UCSD-AML1 (cell line): ENCODE results near the gene ZC3H10.
A peak's percentile ranks its signal among the peaks of the same experiment; 100 is the strongest.
"Not testable (repeated sequence)": the region's sequence is repeated elsewhere in the genome, so short reads cannot be mapped to it uniquely, and the experiment has no call there.

Experiments used
- DNase-seq: peaks from one replicate; lab custom pipeline; 2025; ENCODE audit not compliant: unreplicated experiment; lab: John Stamatoyannopoulos, UW

Gene ZC3H10

DNA sequence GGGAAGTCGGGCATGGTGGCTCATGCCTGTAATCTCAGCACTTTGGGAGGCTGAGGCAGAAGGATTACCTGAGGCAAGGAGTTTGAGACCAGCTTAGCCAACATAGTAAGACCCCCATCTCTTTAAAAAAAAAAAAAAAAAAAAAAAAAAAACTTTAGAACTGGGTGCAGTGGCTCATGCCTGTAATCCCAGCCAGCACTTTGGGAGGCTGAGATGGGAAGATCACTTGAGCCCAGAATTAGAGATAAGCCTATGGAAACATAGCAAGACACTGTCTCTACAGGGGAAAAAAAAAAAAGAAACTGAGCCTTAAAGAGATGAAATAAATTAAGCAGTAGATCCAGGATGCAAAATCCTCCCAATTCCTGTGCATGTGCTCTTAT is 15.4 kb upstream of the ZC3H10 start:
- DNase-seq: no peak

DNA sequence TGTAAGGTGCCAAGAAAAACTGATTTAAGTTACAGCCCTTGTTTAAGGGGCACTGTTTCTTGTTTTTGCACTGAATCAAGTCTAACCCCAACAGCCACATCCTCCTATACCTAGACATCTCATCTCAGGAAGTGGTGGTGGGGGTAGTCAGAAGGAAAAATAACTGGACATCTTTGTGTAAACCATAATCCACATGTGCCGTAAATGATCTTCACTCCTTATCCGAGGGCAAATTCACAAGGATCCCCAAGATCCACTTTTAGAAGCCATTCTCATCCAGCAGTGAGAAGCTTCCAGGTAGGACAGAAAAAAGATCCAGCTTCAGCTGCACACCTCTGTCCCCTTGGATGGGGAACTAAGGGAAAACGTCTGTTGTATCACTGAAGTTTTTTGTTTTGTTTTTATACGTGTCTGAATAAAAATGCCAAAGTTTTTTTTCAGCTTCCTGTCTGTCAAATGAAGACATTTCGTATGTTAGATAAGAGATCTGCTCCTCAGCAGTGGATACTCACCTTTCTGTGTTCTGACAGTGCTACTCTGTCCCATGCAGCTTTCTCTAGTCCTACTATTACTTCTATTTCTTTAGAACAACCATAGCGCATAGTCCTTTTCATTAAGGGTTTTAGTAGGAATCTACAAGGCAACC is 14.9 kb upstream of the ZC3H10 start:
- no peak for DNase-seq

GRCh38 chr12:56103823-56104108 is 14.3 kb upstream of the ZC3H10 start:
- no peak for DNase-seq

DNA sequence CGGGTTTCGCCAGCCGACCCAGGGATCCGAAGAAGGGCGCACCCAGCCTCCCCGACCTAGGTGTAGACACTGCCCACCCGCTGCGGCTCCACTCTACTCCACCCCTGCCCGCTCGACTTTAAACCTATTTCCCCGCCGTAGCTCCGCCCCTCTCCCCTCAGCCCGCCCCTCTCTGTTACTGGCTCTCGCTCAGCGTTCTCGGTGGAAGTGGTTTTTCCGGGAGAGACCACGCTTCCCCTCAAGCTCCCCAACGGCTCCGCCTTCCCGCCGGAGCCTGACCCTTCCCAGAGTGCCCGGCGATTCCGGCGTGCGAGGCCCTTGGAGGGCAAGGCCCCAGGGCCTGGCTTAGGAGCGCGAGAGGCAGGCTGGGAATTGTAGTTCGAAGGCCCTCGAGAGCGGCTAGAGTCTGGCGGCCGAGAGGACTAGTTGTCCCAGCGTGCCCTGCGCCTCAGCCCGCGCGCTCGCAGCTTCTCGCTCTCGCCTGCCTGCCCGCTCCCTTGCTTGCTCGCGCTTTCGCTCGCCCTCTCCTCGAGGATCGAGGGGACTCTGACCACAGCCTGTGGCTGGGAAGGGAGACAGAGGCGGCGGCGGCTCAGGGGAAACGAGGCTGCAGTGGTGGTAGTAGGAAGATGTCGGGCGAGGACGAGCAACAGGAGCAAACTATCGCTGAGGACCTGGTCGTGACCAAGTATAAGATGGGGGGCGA is 13.8 kb upstream of the ZC3H10 start, which contains the start of gene PA2G4:
PA2G4 (plus strand) TSS at position 451 of the 706 bp plus-strand sequence; CDS start at position 630, 179 bp downstream.
- DNase-seq: peak; percentile 99

DNA sequence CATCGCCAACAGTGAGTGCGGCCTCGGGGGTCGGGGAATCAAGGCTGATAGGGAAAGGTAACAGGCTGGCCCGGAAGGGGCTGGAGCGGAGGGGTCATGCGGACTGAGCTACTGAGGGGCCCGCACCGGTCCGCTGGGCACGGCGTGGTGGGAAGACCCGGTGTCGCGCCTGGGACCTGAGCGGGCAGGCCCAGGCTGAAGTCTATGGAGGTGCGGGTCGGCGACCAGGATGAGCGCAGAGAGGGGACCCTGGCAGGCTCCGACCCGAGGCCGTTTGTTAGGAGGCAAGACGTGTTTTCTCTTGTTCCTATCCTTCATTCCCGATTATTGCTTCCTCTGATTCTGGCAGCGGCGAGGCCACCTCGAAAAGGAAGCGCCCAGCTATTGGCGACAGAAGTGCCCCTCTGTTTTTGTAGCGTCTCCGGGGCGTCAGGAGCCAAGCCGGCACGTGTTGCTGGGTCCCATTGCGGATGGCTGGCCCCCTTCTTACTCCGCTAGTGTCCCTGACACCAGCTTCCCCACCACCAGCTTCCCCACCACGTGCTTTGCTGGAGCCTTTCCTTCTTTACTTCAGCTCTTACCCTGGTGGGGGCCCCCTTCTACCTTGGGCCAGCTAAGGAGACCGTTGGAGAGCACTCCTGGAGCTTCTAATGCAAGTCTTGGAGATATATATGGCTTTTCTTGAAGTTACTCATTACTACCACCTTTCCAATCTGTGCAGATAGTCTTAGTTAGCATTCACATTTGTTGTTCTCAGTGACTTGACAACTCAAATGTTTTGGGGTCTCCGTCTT is 13.1 kb upstream of the ZC3H10 start:
- peak; percentile 51 for DNase-seq

DNA sequence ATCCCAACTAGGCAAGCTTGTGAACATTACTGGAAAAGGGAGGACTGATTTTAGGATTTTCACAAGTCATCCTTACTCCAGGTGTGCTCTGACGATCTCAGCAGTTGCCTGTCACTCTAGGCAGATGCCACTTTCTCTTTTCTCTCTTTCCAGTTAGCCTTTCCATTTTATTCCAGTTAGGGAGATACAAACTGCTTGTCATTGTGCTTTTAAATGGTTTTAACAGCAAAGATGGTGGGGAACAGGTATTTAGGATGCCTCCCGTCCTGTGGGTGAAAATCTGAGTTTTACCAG is 12.5 kb upstream of the ZC3H10 start:
- DNase-seq: no peak

GRCh38 chr12:56107242-56107641 is 10.8 kb upstream of the ZC3H10 start:
- DNase-seq: no peak

DNA sequence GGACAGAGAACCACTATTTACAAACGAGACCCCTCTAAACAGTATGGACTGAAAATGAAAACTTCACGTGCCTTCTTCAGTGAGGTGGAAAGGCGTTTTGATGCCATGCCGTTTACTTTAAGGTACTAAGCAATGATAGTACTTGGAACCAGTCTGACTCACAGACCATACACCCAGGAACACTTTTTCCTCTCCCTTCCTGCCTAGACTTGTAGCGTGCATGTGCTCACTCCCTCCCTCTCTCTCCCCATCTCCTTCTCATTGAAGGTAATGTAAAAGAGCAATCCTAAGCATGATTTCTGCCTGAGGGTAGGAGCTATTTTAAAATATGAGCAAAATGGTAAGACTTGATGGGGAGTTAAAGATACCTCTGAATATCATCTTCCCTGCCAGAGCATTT is 7.5 kb upstream of the ZC3H10 start:
- no peak for DNase-seq

DNA sequence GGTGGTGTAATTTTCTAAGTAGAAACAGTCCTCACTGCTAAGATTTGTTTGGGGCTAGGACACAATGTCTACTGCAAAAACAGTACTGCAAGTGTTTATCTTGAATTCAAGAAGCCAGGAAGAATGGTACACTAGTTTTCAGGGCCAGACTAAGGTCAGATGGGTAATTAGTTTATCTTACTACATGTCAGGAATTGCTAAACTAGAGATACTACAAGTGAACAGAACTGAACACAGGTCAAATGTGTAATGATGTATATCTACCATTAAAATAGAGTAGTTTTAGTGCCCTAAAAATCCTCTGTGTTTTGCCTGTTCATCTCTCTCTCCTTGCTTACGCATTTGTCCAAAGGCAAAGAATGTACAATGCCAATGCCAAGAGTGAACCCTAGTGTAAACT is 4.0 kb upstream of the ZC3H10 start:
- no peak for DNase-seq

GRCh38 chr12:56115329-56115728 is 2.7 kb upstream of the ZC3H10 start:
- no peak for DNase-seq

DNA sequence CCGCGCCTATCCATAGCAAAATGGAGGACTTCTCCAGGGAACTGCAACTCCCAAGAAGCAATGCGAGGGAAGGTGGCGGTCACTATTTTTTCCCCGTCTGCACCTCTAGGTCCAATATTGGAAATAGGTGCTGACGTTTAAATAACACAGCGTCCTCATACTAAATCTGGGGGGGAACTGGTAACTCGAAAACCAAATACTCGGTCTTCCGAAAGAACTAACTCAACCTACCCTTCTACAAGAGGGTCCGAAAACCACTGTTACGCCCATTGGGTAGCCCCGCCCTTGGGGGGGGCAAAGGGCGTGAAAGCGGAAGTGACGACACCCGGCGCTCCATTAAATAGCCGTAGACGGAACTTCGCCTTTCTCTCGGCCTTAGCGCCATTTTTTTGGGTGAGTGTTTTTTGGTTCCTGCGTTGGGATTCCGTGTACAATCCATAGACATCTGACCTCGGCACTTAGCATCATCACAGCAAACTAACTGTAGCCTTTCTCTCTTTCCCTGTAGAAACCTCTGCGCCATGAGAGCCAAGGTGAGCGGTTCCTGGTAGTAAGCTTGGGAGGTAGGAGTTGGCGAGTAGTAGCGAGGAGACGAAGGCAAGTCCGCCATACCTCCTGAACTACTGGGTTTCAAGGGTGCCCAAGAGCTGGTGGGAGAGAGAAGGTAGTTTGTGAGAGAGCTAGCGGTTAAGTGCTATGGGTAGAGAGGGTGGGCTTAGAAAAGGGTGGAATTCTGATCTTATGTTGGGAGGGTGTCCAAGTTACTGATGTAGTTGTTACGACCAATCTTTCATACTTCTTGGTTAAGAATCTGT is 1.6 kb upstream of the ZC3H10 start, which contains the start of gene RPL41:
RPL41 (plus strand) TSS at position 367 of the 815 bp plus-strand sequence.
- peak; percentile 92 for DNase-seq

GRCh38 chr12:56117082-56117706 is 872 bp upstream of the ZC3H10 start:
- not testable (repeated sequence) for DNase-seq

DNA sequence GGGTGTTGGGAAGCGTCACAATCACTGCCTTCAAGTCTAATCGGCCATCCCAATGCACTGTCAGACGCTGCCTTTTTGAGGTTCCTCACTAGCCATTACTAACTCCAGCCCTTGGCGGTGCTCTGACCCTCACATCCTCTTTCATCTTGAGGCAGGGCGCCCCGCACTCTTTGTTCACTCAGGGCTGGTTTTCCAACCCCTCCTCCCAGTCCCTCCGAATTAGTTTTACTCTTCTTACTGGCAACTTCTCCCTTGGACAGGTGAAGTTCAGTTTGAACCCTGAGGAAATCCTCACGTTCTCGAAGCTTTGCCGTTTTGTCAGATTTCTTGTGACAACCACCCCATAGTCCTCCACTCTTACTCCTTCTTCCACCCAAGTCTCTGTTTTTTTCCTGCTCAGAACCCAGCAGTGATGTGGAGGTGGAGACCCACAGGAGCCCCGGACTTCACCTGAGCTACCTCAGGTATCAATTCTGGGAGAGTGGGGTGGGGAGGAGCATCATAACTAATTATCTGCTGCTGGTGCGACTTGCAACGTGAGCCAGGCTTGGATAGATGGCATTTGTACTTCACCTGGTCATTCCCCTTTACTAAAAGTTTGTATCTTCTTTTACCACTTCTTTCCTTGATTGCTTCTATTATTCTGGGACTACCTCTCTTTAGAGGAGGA is 757 bp downstream of the ZC3H10 start:
- no peak for DNase-seq

GRCh38 chr12:56119361-56119796 is 1.3 kb downstream of the ZC3H10 start:
- peak; percentile 55 for DNase-seq

GRCh38 chr12:56120158-56120846 is 2.2 kb downstream of the ZC3H10 start:
- DNase-seq: no peak

DNA sequence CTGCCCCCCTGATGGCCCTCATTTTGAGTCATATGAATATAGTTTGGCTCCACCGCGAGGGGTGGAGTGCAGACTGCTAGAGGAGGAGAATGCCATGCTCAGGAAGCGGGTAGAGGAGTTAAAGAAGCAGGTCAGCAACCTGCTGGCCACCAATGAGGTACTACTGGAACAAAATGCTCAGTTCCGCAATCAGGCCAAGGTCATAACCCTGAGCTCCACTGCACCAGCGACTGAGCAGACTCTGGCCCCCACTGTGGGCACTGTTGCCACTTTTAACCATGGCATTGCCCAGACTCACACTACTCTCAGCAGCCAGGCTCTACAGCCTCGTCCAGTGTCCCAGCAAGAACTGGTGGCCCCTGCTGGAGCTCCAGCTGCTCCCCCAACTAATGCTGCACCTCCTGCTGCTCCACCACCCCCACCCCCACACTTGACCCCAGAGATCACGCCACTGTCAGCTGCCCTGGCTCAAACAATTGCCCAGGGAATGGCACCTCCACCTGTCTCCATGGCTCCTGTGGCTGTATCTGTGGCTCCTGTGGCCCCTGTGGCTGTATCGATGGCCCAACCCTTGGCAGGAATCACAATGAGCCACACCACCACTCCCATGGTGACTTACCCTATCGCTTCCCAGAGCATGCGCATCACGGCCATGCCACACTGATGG is 3.3 kb downstream of the ZC3H10 start:
- no peak for DNase-seq

DNA sequence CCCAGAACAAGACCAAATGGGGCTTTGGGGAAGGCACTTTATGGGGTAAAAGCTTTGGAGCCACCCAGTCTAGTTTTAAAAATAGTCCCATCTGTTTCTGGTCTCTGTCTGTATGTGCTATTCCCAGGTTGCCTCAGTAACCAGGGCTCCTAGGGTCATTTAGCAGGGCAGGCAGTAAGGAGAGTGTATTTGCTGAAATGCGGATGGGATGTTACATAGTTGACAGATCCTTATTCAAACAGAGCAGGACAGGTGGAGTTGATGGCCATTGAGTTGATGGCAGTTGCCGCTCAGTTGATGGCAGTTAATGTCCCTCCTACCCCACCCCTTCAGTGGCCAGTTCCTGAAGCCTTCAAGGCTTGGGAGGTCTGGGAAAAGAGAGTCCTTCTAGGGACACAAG is 4.6 kb downstream of the ZC3H10 start:
- DNase-seq: no peak

DNA sequence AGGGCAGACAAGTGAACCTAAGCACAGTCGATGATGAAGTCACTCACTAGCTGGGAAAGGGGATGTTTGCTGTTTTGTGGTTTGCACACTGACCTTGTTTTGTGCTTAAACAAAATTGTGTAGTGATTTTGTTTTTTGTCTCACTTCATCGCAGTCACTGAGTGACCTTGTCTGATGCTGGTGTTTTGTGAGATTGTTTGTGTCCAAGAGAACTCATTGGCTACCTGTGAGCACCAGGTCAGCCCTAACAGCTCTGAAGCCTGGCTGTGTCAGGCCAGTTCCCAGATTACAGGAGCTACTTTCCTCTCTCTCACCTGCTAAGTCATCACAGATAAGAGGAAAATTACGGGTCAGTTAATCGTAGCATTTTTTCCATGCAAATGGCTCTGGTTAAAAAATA is 6.1 kb downstream of the ZC3H10 start:
- no peak for DNase-seq

- no peak for DNase-seq
These were observed 8.7 kb downstream of the ZC3H10 start for GRCh38 chr12:56126732-56127239.
